Measurements from ENCODE around the gene SNX1.

DNA sequence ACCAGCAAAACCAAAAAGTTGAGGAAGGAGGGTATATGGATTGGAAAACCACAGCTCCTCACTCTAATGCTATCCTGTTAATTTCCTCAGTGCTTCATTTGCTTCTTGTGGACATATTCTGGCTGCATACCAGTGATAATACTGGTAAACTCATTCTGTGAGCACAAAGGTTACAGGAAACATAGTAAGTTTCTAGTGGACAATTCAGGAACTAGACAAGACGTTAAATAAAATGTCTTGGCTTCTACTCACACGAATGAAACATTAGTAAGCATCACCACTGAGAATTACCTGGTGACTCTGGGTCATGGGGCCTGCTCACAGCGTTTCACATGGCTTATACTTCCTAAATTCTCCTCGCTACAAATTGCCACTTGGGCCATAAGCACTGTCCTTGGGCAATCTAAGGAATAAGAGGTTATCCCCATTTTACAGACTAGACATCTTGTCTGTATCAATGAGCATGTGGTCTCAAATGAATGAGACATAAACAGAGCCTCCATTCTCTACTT lies 87.1 kb downstream of the SNX1 start:
- TF ChIP-seq, protein P1, sequence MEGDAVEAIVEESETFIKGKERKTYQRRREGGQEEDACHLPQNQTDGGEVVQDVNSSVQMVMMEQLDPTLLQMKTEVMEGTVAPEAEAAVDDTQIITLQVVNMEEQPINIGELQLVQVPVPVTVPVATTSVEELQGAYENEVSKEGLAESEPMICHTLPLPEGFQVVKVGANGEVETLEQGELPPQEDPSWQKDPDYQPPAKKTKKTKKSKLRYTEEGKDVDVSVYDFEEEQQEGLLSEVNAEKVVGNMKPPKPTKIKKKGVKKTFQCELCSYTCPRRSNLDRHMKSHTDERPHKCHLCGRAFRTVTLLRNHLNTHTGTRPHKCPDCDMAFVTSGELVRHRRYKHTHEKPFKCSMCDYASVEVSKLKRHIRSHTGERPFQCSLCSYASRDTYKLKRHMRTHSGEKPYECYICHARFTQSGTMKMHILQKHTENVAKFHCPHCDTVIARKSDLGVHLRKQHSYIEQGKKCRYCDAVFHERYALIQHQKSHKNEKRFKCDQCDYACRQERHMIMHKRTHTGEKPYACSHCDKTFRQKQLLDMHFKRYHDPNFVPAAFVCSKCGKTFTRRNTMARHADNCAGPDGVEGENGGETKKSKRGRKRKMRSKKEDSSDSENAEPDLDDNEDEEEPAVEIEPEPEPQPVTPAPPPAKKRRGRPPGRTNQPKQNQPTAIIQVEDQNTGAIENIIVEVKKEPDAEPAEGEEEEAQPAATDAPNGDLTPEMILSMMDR (conservative IDR thresholded peaks at IDR 0.05; ENCODE audit: low read length): no peak
- no peak for TF ChIP-seq EZH2phosphoT487 (IDR thresholded peaks at IDR 0.05; ENCODE audit: borderline replicate concordance)

Data from Loucy (cell line).